GM03348 (cell line): Measurements from ENCODE around the gene SLC7A11.
A peak's percentile ranks its signal among the peaks of the same experiment; 100 is the strongest.

ENCODE experiments used
- DNase-seq: peaks from one replicate; pipeline ENCODE4 v3.0.0; 2012; ENCODE audit warnings: low spot score

The SLC7A11 gene

DNA sequence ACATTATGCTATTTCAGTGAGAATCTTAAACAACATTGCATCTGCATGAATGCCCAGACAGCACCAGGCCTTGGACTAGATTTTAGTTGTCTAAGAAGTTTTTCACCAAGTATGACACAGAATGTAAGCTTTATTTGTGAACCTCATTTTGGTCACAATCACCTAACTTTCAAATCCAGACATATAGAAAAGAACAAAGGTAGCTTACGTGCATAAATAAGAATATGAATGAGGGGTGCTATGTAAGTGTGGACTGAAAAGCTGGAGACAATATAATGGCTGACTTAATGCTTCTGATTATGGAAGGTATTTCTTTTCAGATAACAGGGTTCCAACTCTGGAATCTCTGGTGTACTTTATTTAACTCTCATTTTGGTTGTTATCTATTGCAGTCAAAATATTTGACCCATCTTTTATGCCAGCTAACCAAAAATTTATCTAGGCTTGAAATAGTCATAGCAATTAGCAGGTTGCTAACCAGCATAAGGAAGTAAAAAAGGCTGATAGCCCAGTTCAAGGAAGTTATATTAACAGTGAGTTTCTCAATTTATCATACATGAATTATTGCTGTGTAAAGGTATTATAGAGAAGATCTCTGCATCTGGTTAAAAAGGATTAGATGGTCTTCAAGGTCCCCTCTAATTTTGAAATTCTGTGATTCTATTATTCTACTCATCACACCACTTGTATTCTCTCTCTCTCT is 36.5 kb downstream of the SLC7A11 start:
- DNase-seq, result no peak

DNA sequence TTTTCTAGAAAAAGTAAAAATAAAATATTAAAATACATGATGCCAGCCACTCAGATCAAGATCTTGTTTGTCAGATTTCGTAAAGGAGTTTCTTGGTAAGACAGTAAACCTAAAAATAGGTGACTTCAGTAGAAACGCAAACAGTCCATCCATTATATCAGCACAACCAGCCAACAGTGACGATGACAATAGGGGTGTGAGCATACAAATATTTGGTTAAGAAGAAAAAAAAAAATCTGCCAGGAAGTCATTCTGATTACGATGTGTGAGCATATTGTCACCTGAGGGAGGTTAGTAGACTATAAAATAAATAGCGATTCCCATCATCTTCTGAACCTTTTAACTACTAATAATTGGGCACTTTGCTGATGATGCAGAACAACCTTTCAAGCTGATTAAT is 37.6 kb downstream of the SLC7A11 start:
- no peak for DNase-seq

DNA sequence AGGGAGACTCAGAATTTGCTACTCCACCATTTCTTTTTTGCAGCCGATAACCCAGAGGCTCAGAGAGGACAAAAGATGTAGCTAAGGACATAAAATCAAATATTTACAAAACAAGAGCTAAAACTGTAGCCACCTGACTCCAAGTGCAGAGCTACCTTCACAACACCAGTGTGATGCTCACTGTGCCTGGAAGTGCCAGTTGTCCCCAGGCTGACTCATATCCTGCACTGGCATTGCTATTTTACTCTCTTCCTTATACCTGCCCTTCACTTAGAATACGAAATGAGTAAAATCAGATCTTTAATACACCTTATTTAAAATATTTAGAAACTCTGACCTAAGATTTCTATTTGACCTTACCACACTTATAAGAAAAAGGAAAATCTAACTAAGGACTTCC is 39.5 kb downstream of the SLC7A11 start:
- DNase-seq, result no peak

DNA sequence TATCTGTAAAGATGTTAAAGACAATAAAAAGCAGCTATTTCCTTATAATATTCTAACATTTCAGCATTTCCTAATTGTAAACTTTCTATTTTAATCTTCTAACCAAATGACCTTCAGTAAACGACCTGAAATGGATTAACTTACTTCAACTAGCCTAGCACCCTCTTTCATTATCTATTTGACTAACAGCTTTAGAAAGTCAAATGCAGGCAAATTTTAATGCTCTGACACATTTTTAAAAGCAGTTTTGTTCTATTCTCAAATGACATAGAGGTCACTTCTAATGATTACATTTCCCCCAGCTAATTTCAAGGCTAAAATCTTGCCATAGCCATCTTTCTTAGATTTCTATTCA is 41.9 kb downstream of the SLC7A11 start:
- no peak for DNase-seq

DNA sequence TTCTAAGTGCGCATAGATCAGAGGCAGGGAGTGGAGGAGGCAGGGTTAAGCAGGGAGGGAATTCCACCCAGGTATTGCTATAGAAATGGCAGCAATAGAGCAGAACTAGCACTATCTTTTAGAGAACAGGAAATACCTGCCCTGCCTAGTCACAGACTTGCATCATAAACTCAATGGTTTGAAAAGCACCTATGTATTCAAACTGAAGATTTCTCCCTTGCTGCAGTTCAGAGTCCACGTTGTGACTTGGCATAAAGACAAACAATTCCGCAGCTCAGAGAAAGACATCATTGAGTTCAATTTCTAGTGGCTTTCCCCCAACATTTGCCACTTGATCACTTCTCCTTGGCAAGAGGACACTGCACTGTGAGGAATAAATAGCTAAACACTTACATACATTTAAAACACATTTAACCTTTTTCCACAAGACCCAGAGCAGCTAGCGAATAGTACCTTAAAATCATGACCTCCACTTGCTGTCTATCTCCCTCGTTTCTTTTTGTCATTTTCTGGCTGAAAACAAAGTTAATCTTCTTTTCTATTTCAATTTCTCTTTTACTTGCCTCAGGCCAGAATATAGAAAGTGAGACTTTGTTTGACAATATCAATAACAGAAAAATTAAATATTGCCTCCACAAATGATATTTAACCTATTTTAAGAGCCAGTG is 42.4 kb downstream of the SLC7A11 start:
- no peak for DNase-seq

DNA sequence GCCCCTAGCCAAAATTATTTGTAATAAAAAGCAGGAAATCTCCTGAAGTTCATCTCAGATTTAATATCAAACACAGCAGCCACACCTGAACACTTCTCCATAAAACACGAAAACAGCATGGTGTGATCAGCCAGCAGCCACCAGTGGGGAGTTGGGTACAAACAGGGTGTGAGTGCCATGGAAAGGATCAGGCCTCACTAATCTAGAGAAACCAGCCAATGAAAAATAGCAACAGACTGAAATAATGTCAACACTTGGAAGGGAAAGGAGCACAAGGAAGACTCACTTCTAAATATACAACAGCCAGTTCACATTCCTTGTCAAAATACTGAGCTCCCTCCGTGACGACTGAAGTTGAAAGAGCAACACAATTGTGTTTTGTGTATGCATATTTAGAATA is 46.0 kb downstream of the SLC7A11 start:
- no peak for DNase-seq

DNA sequence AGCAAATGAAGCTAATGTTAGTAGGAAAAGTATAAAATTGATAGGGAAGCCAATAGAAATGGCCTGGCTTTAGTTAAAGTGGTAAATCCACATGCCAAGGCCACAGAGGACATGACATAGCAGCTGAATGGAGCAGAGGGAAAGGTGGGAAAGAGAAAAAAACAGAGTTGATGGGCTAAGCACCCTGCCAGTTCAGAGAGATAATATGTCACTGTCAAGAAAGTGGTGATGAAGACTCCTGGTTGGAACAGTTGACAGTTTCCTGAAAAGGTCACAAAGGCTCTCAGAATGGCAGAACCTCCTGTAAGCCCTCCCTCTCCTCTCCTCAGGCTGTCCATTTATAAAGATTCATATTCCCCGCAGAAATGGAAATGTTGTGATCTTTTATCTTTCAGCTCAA is 48.2 kb downstream of the SLC7A11 start:
- DNase-seq, result no peak

DNA sequence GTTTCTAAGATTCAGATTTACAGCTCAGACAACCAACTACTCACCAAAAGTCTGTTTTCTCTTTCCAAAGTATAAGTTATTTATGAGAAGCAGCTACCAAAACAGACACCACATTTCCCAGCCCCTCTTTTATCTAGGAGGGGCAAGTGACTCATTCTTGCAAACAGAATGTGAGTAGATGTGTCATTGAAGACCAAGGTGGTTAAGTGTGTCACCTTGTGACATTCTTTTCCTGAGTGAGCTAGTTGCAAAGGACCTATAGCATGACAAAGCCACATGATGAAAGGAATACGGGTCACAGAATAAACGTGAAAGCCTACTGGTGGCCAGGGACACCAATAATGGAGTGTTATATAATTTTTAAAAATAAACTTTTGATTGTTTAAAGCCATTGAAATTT is 50.0 kb downstream of the SLC7A11 start:
- no peak for DNase-seq

DNA sequence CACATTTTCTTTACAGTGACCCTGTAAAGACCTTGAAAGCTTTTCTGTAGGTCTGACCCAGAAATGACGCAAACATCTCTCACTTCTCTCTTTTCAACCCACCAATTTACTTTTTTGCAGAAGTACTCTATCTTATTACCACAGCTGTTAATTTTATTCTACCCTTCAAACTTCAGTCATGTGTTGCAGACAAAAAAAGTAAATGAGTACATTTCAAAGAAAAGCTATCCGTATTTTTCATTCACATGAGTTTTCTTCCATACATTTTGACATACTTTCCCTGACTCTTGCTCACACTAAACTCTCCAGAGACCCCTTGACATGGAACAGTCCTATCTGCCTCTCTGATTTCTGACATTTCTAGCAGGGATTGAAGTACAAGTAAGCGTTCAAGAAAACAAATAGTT is 51.7 kb downstream of the SLC7A11 start:
- no peak for DNase-seq

DNA sequence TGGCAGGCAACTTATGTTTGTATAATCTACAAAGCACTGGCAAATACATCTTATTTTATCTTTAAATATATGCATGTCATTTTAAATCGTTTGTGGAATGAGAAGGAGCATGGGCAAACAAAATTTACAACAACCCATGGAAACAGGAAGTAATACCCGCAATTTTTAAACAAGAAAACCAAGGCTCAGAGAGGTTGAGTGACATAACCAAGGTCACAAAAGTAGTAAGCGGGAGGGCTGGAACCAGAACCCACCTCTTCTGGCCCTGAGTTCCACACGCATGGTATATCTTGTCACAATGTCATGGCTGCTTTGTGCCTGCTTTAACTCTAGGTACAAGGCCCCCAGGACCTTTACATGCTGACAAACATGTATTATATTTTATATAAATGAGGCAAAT is 52.9 kb downstream of the SLC7A11 start:
- no peak for DNase-seq

DNA sequence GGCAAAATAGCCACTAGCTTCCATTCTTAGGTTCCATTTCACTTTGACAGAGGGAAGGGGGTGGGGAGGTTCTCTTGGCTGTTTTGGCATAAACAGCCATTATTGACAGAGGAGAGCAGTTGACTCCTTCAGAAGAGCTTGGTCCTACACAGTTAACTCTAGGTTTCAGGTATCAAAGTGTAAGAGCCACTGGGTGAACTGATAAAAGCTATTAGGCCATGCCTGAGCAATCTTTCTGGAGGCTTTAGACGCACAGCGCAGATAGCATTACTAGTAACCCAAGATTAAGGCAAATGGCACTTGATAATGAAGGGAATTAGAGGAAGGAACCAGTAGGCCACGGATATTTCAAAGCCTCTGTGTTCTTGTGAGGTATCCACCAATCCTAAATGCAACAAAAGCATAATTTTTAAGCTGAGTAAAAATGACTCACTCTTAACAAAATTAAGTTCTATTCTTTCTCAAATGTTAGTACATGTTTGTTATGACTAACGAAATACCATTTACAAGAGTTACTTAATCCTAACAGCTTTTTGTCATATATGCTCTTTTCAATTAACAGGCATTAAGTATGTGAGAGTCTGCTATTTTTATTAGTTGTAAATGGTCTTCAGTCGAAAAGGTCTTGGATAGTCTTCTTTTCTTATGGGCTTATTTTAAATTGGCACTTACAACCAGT is 53.6 kb downstream of the SLC7A11 start:
- no peak for DNase-seq

DNA sequence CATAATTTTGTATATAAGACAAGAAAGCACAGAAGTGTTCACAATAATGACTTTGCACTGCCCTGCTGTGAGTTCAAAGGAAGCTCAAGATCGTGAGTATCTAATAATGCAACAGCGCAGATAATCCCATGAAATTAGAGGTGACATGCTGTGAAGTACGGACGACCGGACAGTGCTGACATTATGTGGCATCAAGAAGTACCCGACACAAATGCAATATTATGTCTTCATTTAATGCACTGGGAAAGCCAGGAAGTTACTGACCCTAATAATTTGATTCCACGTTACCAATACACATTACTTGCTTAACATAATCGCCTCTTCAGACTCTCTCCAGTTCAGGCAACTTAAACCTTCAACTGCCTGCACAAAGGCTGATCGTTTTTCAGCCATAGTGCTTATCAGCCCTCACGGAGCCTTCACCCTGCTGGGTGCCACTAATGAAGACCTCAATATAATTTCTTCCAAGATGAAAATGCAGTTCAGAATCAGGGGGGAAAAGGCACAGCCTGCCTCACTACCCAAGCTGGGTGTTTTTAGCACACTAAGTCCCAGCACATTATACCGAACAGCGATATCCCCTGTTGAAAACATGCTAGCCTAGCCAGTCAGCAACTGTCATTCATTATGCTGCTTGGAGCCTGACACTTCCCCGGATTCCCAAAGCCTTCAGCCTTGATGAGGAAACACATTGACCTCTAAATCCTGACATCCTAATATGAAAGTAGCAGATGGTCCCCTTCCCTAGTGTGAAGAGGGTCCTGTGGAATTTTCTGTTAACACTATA is 56.1 kb downstream of the SLC7A11 start:
- no peak for DNase-seq

DNA sequence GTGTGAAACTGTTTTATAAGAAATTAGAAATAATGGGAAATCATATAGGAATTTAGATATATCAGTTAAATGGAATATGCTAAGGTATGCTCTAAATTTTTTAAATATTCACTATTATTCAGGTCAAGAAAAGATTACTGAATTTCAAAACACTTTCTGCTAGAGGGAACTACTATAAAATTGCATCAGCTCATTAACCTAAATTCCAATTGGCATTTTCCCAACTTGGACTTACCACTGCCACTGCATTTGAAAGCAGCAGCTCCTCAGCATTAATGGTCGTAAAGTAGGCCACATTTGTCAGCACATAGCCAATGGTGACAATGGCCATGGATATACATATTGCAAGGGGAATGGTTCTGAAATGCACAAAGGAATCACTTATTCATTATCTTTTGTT is 57.3 kb downstream of the SLC7A11 start:
- no peak for DNase-seq

DNA sequence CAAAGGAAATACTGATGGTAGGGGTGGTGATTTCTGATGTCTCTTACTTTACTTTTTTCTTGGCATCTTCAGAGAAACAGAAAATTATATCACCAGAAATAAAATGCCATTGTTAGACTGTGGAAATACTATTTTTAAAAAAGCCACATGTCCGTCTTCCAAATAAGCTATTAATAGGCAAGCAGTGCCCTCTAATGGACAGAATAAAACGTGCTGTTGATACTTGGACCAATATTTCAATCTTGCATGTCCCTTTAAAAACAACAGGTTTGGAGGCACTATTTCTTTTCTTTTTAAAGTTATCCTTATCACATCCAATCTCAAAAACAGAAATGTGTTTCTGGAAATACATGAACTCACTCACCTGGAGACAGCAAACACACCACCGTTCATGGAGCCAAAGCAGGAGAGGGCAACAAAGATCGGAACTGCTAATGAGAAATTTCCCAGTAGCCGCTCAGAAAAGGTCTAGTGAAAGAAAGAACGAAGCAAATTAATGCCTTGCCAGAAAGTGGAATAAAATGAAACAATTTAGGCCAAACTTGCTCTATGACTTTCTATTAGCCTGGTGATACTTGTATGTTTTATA is 59.2 kb downstream of the SLC7A11 start:
- DNase-seq, result peak; percentile 44

DNA sequence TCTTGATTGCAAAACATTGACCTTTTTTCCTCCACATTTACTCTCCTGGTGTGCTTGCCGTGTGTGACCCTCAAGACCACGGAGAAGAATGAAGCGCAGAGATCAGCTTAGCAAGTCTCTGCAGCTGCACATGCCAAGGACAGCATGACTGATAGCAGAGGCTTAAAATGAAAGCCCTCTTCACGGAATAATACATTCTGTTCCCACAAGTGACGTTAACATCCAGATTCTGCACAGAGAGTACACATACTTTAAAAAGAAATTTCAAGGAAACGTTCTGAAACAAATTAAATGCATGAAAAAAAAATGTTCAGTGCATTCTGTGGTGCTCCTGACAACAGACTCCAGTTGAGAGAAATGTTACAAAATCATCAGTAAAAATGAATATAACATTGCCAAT is 60.9 kb downstream of the SLC7A11 start:
- no peak for DNase-seq

DNA sequence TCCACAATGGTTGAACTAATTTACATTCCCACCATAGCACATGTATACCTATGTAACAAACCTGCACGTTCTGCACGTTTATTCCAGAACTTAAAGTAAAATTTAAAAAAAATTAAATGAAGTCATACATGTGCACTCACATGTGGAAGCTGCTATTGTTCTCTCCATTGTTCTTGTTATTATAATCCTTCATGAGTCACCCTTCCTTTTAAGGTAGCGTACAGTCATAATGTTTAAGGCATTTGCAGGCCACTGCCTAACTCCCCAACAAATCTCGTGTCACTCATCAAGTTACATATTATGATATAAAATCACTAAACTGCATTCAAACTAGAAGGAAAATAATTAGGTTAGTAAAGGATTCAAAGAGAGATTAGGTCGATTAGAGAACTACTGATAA is 63.6 kb downstream of the SLC7A11 start:
- no peak for DNase-seq

DNA sequence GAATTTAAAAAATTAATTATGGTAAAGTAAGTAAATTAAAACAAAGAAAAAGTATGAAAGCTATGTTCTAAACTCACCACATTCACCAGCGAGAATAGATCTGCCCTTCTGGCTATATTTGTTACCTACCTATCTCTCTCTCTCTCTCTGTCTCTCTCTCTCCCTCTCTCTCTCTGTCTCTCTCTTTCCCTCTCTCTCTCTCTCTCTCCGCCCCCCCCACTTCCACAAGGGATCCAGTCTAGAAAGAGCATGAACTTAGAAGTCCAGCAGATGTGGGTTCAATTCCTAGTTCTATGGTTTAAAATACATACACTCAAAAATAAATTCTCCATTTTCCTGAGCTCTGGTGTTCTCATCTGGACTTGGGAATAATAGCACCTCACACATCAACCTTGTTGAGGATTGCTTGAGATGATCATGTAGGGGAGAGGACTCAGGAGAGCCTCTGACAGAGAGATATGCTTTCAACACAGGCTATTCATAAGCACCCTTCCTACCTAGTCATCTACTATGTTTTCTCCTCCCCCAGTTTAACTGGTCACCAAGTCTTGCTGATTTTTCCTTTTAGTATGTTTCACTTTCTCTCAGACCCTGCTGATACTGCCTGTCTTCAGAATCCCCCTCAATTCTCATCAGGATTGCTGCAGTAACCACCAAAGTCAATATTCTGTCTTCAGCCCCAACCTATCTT is 64.7 kb downstream of the SLC7A11 start:
- DNase-seq, result no peak

DNA sequence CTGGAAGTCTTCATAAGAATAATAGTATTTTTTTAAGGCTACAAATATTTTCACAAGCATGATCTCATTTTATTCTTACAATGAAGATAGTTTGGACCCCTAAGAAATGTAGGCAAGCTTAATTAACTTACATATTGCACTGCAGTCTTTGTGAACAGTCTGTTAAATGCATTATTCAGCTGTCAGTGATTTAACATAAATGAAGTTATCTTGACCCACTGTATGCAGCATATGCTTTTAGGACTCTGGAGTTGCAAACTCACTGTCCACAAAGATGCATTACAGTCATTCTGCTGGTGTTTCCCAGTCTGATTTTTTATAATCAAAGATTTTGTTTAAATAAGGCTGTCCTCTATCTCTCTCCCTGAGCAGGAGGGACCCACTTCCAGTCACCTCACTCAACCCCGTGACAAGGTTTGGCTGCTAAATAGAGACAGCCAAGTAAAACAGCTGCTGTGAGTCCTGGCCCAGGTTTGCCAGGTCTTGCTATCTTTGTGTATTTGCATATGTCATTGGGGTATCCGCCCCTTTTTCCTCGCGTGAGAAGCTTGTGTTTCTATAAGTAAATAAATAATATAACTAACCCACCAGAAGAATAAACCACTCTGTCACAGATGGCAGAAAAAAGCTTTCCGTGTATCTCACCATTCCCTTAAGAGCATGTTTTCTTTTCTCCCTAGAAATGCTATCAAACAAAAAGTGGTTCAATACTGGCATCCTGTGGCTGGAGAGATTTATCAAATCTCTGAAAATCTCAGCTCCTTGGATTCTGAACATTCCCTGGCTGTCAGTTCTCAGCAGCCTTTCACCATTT is 67.0 kb downstream of the SLC7A11 start:
- DNase-seq, result no peak

DNA sequence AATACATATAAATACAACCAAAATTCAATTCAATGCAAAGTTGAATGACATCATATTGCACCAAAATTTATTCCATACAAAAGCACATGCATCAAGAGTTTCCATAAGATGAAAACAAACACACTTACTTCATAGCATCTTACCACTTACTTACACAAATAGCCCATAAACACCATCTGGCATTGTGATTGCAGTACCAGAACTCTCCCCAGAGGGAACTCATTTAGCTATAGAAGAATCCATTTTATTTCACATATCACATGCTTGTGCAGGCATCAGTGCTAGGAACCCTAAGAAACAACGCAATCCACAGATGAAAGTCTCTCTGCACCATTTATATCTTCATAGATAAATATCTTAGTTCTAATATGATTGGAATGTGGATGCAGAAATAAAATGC is 77.9 kb downstream of the SLC7A11 start:
- no peak for DNase-seq

DNA sequence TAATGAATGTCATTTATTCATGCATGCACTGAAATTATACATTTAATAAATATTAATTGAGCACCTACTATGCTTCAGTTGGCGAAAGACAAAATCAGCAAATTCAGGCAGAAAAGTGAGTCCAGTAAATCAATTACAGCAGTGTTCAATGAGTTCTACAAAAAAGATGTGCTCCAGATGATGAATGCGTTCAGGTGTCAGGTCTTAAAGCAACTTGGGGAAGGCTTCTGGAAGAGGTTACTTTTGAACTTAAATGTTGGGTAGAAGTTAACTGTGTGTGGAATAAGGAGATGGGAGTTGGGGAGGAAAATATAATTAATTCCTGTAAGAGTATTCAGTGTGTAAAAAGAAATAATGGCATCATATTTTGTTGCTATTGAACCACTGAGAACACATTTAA is 79.0 kb downstream of the SLC7A11 start:
- DNase-seq, result no peak

DNA sequence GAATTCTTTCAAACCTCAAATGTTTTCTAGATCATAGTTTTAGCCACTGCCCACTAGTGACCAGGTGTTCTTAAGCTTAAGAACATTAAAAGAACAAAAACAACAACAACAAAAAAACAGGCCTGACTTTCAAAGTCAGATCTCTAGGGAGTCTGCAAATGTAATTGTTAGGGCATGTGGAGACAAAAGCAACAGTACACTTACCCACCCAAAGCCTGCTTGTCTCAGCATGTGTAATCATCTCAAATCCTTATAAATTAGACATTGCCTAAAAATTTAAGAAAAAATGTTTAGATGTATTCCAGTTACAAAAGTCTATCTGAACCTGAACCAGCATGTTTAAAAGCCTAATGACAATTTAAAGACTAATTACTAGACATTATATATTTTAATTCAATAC is 79.9 kb downstream of the SLC7A11 start:
- no peak for DNase-seq
